Chondrocyte (in vitro differentiated cells): ENCODE measurements around the gene DELE1. TPM values are rescaled to one million over a fixed set of nuclear protein-coding genes. Genes with fewer than 3 reads are reported as not detected.
A peak's percentile ranks its signal among the peaks of the same experiment; 100 is the strongest.

ENCODE experiments used
- DNase-seq: peaks from one replicate; pipeline ENCODE4 v3.0.0; 2021; ENCODE audit warnings: mixed read lengths, low spot score
- H3K27ac Mint-ChIP-seq: one replicate; pipeline ENCODE4 v1.8.0; 2021; ENCODE audit warnings: mild to moderate bottlenecking, moderate library complexity, mixed read lengths; ENCODE audit not compliant: unreplicated experiment
- H3K27me3 Mint-ChIP-seq: 2 replicates; pipeline ENCODE4 v1.8.0; 2021; ENCODE audit warnings: low read depth, mixed read lengths
- H3K36me3 Mint-ChIP-seq: 2 replicates; pipeline ENCODE4 v1.8.0; 2021; ENCODE audit warnings: low read depth, mixed read lengths
- H3K4me1 Mint-ChIP-seq: 2 replicates; pipeline ENCODE4 v1.8.0; 2021; ENCODE audit warnings: low read depth, mild to moderate bottlenecking, mixed read lengths
- H3K4me3 Mint-ChIP-seq: one replicate; pipeline ENCODE4 v1.8.0; 2021; ENCODE audit warnings: mild to moderate bottlenecking, moderate library complexity, mixed read lengths; ENCODE audit not compliant: unreplicated experiment
- H3K9me3 Mint-ChIP-seq: 2 replicates; pipeline ENCODE4 v1.8.0; 2021; ENCODE audit warnings: low read depth, mixed read lengths
- CTCF ChIP-seq: fragments of 200-600 bp; sonication (generic); IDR thresholded peaks from 2 replicates; pipeline ENCODE4 v1.5.0; 2021; ENCODE audit warnings: antibody characterized with exemption, mild to moderate bottlenecking, moderate library complexity
- total RNA-seq: library from RNA; stranded (reverse); gene quantifications from 3 replicates; pipeline ENCODE4 v1.2.1, GENCODE V29; 2021

DELE1 gene
- total RNA-seq, 1 donor from 2014 or later: 43.8 TPM

GRCh38 chr5:141969783-141970771 lies 46.4 kb downstream of the DELE1 start:
- H3K4me1 Mint-ChIP-seq: peaks cover 34% of the 10 kb centered on the region
- peaks cover 12% of the 10 kb centered on the region for H3K36me3 Mint-ChIP-seq
- H3K4me3 Mint-ChIP-seq: peak overlapping the region; percentile 96
- no peak for DNase-seq
- no peaks in the 10 kb centered on the region for H3K27me3 Mint-ChIP-seq
- H3K27ac Mint-ChIP-seq: peak overlapping the region; percentile 99
- no peaks in the 10 kb centered on the region for H3K9me3 Mint-ChIP-seq
- TF ChIP-seq CTCF: no peak

GRCh38 chr5:141973871-141974595 lies 50.4 kb downstream of the DELE1 start:
- H3K4me1 Mint-ChIP-seq: peaks cover 33% of the 10 kb centered on the region
- no peaks in the 10 kb centered on the region for H3K9me3 Mint-ChIP-seq
- H3K36me3 Mint-ChIP-seq: peaks cover 27% of the 10 kb centered on the region
- peak overlapping the region; percentile 10 for H3K27ac Mint-ChIP-seq
- TF ChIP-seq CTCF: no peak
- no peaks in the 10 kb centered on the region for H3K27me3 Mint-ChIP-seq
- no peak overlapping the region for H3K4me3 Mint-ChIP-seq
- no peak for DNase-seq

GRCh38 chr5:141976176-141976575 lies 52.5 kb downstream of the DELE1 start:
- Mint-ChIP-seq H3K9me3 (no peaks in the 10 kb centered on the region), H3K27me3 (no peaks in the 10 kb centered on the region), H3K36me3 (peaks cover 39% of the 10 kb centered on the region), H3K4me1 (peaks cover 20% of the 10 kb centered on the region), H3K27ac (no peak overlapping the region), H3K4me3 (no peak overlapping the region)
- DNase-seq: no peak
- TF ChIP-seq CTCF: no peak

GRCh38 chr5:141978389-141978788 lies 54.7 kb downstream of the DELE1 start:
- Mint-ChIP-seq H3K9me3 (no peaks in the 10 kb centered on the region), H3K27ac (no peak overlapping the region), H3K4me3 (no peak overlapping the region), H3K36me3 (peaks cover 44% of the 10 kb centered on the region), H3K27me3 (no peaks in the 10 kb centered on the region), H3K4me1 (peaks cover 18% of the 10 kb centered on the region)
- DNase-seq: no peak
- no peak for TF ChIP-seq CTCF

- no peak overlapping the region for H3K27ac Mint-ChIP-seq
- TF ChIP-seq CTCF: no peak
- H3K9me3 Mint-ChIP-seq: no peaks in the 10 kb centered on the region
- H3K4me3 Mint-ChIP-seq: no peak overlapping the region
- peaks cover 44% of the 10 kb centered on the region for H3K36me3 Mint-ChIP-seq
- H3K4me1 Mint-ChIP-seq: no peaks in the 10 kb centered on the region
- DNase-seq: no peak
- H3K27me3 Mint-ChIP-seq: no peaks in the 10 kb centered on the region
Measured at GRCh38 chr5:141982626-141983025, 59.0 kb downstream of the DELE1 start.
